Activated naive CD4-positive, alpha-beta T cell (primary cell): ENCODE measurements around the gene ZGPAT.

Experiments used
- DNase-seq, 4 experiments: peaks; one replicate each; lab custom pipeline; 2025; lab: John Stamatoyannopoulos, UW

ZGPAT gene

DNA sequence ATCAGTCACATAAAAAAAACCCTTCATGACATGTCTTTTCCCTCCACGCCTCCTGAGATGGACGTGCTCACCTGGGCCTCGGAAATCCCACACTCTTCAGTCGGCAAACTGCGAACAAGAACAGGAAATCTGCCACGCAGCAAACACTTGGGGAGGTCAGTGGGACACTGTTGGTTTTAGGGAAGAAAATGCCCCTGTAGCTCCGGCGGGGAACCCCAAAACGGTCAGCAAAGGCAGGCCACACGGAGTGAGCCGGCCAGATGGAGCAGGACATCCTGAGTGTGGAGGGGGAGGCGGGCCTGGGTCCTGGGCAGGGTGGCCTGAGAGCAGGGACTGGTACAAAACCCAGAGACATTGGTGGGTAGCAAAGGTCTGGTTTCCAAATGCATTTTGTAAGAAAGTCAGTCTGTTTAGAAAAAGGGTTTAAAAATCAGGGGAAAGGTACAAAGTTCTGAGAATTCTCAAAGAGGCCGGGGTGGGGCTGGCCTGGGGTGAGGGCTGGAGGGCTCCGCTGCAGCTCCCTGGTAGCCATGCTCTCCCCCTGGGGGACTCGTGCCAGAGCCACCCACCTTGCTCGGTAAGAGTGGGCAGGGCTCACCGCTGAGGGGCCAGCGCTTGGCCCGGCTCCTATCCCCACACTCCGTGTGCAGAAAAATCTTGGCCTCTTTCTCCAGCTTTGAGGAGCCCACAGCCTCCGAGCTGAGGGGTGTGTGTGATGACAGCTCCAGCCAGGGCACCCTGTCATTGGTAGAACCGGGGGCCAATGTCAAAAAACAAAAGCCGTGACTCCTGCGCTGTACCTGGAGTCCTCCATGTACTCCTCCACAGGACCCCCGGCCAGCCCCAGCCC lies 37.0 kb downstream of the ZGPAT start:
- DNase-seq: no peak

DNA sequence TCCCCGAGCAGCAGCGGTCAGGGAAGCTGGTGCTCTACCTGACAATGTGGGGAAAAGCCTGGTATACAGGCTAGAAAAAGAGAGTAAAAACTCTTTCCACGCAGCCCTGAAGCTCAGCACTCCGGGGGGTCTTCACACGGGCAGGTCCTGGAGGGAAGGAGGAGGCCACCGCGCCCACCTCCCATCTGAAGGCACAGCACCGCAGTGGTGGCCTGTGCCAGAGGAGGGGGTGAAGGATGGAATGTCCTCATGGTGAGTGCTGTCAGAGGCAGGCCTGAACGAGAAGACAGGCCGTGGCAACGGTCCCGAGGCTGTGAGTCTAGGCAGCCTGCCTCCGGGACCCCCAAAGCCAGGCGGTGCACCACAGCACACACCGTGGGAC lies 37.6 kb downstream of the ZGPAT start:
- no peak for DNase-seq

DNA sequence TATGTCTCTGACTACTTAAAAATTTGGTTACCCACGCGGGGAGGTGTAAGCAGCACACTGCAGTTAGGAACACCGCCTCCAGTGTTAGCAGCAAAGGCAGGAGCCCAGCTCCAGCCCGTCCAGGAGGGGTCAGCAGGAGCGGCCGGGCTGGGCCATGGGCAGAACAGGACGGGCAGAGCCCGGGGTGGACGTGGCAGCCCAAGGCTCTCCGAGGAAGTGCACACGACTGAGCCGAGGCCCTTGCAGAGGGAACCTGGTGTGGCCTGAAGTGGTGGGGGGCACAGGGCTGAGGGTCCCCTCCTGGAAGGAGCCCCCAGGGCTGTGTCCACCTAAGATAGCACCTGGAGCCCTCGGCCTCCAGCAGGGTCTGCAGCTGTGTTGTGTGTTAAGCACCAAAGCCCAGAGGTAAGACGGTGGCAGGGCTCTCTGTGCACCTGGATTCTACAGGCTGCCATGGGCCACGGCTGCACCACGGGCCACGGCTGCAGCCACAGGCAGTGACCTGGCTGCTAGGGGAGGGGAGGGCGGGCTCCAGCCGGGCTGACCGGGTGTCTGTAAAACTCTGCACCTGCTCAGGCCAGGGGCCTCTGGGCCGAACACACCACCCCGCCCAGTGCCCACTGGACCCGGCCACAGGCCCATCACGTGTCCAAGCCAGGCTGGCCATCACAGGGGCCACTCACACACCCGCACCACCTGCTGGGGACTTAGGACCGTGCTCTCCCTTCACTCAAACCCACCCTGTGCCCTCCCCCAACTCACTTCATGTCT lies 38.3 kb downstream of the ZGPAT start:
- no peak for DNase-seq

DNA sequence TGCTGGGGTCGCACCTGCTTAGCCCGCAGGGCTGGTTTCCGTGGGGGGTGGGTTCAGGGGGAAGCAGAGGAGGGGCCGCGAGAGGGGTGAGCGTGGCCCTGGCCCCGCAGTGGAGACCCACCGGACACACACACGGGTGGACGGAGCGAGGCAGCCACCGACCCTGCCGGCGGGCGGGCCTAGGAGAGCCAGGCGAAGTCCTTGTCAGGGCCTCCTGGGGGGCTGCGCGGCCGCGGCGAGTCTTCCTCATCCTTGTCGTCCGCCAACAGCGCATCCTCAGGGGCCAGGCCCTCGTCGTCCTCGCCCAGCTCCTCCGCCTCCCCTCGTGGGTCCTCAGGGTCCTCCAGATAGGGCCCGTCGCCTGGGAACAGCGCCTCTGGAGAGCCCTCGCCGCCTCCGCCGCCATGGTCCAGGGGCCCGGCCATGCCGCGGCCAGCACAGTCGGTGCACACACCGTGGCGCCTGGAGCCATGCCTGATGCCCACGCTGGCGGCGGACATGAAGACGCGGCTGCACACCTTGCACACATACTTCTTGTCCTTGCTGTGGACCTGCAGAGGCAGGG lies 39.0 kb downstream of the ZGPAT start:
- no peak for DNase-seq

DNA sequence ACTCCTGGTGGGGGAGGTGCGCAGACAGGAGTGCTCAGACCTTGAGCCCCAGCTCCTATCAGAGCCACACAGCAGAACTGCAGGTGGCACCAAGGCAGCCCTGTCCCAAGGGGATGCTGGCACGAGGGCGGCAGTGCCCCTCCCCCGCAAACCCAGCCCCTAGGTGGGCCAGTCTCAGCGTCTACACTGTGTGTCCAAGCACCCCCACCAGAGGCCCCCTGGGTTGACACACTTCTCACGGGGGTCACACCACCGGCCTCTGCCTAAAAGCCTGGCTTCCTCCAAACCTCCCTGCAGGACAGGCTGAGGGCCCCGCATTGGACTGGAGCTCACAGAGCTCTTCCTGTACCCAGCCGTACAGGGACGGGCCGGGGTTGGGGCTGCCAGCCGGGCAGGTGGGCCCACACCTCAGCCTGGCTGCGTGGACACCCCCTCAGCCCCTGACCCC lies 39.8 kb downstream of the ZGPAT start:
- DNase-seq: no peak

DNA sequence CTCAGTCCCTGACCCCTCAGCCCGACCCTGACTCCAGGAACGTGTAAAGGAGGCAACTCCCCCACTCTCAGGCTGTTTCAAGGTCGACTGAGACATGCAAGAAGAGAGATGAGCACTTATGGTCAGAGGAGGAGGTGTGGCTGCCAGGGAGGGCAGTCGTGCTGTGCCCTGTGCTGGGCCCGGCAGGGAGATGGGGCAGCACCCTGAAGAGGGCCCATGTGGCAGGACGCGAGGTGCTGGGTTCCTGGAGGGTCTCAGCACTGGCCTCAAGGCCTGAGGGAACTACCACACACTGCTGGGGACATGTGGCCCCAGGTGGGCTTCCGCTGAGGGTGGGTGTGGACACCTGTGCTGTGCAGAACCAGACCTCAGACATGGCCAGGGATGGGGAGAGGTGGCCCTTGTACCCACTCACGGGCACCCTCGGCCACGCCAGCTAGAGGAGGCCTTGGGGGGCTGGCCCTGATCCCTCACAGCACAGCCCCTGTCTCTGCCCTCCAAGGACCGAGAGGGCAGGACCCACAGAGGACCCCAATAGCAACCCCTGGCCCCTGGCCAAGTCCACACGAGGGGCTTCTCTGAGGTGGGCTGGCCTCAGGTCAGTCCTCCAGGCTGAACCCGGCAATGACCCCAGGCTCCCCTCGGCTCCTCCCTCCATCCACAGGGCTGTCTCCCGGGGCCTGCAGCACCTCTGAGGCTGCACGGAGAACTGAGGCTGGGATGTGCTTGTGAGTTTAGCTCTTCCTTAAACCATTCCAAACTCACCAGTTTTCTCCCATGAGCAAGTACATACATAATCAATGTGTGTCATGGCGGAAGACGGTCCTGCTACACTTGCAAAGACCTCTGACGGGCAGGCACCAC lies 40.5 kb downstream of the ZGPAT start:
- no peak for DNase-seq

DNA sequence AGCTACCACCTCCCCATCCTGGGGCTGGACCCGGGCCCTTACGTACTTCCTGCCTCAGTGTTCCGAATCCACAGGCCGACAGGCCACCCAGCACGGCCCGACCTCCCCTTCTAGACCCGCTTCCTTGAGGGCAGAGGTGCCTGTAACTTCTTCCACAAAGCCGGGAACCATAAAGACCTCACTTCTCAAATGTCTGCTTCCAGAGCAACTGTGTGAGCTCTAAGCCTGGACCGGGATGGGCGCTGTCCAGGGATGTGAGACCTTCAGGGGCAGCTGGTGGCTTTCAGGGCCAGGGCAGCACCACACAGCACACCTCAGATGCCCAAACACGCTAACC lies 41.1 kb downstream of the ZGPAT start:
- DNase-seq: no peak

DNA sequence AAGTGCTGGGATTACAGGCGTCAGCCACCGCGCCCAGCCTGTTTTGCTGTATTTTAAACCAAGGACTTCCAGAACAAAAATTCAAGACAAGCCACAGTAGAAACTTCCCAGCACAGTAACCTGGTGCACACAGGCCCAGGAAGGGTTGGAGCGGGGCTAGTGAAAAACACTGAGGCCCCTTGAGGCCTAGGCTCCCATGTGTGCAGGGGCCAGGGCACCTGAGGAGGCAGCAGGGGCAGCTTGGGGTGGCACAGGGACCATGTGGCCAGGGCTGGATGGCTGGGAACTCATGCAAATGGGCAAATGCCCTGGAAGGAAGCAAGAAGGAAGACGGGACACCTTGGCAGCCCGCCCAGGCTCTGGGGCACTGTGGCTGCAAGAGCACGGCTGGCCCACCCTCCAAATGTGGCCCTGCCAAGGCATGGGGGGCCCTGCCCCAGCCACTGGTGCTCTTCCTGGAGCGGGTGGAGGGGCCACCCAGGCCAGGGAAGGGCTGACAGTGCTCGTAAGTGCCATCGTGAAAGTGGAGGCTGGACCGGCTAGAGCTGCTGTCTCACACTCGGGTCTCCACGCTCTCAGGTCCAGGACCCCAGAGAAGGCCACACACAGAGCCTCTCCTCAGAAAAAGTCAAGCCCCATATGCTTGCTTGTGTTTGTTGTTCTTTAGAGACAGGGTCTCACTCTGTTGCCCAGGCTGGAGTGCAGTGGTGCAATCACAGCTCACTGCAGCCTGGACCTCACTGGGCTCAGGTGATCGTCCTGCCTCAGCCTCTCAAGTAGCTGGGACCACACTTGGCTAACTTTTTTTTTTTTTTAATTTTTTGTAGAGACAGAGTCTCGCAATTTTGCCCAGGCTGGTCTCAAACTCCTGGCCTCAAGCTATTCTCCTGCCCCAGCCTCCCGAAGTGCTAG lies 42.0 kb downstream of the ZGPAT start:
- DNase-seq: no peak

DNA sequence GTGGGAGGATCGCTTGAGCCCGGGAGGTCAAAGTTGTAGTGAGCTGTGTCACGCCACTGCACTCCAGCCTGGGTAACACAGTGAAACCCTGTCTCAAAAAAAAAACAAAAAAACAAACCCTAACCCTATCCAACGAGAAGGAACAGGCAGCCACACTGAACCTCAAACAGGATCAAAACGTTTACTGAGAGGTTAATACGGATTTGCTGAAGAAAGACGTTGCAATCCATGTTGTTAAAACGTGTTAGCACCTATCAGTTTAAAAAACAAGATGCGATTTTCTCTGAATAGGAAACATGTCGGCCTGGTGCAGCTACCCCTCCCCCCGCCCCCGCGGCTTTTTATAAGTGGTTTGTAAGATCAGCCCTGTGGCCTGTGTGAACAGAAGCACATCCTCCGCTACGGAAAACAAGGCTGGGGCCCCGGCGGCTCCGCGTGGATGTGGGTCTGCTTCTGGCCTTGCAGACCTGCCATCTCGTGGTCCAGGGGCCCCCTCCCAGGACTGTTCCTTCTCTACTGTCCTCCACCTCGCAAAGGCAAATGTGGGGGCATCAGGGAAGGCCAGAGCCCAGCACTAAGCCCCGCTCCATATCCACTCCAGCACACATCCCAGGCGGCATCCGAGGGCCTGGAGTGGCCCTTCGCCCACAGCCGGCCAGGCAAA lies 43.1 kb downstream of the ZGPAT start:
- DNase-seq: peak in 2 of 4 experiments; percentile 72 to 75

DNA sequence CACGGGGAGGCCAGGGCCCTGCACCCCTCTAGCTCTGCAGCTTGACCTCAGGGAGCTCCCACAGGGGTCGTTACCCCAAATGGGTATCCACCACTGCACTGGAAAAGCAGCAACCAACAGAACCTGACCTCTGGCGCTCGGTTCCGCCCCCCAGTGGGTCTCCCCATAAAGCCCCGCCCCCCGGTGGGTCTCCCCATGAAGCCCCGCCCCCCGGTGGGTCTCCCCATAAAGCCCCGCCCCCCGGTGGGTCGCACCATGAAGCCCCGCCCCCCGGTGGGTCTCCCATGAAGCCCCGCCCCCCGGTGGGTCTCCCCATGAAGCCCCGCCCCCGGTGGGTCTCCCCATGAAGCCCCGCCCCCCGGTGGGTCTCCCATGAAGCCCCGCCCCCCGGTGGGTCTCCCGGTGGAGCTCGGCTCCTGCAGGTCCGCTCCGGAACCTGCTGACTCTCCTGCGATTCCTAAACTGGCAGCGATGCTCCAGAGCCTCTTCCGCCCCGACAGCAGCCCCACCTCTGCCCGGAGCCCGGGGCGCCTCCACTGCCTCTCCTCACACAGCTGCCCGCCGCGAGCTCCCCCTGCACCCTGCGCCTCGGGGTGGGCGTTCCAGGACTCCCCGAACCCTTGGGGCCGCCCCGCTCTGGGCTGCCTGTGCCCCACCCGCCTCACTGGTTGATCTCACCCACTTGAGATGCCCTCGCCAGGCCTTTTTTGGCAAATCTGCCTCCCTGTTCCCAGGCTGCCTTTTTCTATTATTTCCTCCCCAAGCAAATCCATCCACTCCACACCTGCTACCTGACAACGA lies 43.8 kb downstream of the ZGPAT start:
- no peak for DNase-seq

DNA sequence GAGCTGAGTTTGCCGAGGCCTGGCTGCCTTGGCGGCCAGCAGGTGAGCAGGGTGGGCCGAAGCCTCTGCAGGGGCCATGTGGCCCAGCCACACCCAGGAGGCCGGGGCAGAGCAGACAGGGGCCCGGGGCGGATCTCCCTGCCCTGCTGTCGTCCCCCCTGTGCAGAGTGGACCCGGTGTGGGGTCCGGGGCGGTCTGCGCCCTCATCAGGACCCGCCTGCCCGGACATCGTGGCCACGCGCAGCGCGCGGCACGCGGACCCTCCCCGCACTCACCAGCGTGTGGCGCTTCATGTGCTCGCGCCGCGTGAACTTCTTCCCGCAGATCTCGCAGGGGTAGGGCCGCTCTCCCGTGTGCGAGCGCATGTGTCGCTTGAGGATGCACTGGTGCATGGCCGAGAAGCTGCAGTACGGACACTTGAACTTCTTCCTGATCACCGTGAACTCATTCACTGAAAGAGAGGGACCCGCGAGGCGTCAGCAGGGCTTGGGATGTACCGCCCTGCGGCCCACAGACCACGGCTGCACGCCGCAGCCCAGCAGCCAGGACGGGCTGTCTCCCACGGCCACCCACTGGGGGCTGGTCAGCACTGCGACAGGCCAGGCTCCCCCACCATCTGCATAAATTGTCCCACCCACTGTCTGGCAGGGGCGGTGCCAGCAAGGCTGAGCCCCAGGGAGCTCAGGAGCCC lies 44.7 kb downstream of the ZGPAT start:
- no peak for DNase-seq

DNA sequence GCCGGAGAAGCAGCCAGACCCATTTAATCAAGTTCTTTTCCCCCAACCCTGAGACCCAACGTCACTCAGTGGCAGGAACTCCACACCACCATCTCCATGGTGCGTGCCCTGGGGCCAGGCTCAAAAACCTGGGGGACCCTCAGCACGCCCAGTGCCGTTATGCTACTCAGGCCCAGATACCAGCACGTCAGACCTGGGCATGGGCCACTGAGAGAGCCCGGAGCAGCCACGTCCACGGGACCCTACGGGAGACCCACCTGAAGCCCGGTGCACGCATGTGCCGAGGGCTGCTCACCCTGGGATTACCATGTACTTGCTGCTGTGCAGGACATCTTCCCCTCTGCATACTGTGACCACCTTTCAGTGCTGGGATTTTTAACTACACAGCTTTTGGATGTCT lies 45.5 kb downstream of the ZGPAT start:
- DNase-seq: no peak

DNA sequence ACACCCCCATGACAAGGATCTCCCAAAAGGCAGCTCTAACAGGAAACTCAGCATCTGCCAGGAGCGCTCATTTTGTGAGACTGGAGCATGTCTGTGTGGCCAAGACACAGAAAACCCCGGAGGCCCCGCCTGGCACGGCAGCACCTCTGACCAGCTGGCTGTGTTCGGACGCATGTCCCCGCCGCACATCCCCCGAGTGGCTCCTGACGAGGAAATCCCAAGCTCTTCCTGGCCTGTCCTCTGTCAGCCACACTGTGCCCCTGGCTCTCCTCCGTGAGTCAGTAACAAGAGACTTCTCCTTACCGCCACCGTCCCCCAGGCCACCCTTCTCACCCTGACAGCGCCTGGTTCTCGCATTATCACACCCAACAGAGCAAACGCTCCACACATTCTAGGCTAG lies 46.2 kb downstream of the ZGPAT start:
- no peak for DNase-seq

DNA sequence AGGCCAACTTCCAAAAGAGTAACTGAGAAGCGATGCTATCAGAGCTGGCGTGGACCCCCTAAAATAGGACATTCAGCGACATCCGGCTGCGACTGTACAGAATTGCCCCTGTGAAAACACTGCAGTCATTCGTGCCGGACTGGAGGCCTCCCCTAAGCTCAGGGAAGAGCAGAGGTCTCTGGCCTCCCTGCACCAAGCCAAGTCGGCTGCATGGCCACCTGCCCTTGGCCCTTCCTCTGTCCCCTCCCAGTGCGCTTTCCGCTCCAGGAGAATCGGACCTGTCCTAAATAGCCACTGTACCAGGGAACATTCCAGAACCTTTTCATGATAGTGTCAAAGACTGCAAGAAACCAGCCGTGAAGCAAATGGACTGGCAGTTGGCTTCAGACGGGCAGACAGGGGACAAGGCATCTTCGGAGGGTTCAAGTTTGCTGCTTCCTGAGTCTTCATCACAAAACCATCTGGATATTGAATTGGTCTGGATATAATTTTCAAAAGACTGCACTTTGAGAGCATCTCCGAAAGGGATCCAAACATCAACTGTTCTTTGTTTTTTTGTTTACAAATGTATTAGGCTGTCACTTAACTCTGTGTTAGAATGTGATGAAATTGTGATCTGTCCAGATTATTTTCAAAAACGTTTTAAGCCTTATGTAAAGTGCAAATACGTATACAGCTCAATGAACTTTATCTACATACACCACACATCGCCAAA lies 48.3 kb downstream of the ZGPAT start:
- DNase-seq: no peak

DNA sequence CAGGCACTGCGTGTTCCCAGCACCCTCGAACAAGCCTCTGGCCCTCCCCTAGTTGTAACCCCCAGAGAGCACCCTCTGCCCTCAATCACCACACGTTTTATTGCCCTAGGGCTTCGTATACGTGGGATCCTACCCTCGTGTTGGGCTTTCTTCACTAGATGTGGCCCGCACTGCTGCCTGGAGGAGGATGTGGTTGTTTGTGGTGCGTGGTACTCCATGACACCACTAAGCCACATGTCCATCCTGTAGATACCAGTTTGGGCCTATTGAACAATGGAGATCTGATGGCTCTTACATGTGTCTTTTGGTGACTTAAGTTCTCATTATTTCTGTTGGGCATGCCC lies 48.8 kb downstream of the ZGPAT start:
- DNase-seq: no peak

DNA sequence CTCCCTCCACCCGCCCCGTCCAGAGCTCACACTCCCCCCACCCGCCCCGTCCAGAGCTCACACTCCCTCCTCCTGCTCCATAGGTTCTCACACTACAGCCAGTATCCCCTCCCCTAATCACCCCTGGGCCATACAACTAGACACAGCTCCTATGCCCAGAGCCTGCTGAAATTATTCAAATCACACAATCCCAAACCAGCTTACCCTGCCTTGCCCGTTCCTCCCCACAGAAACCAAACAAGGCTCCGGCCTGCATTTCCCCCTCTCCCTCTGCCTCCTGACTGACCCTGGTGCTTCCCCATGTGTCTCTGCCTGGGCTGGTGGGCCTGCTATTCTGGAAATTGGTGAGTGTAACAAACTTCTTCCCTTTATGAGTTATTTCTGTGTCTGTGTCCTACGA lies 50.3 kb downstream of the ZGPAT start:
- no peak for DNase-seq

DNA sequence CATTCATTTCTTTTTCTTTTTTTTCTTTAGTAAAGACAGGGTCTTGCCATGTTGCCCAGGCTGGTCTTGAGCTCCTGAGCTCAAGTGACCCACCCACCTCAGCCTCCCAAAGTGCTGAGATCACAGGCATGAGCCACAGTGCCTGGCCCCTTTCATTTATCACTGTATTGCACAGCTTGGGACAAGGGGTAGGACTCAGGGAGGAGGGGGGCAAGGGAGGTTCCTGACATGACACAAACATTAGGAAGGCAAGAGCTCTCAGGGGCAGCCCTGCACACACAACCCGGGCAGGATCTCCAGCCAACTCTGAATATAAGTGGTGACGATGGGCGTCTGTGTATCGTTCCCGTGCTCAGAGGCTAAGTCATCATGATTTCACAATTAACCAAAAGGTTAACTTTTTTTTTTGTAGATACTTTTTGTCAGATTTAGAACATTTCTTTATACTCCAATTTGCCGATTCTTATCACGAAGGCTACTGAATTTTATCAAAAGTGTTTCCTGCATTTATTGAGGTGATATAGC lies 51.6 kb downstream of the ZGPAT start:
- no peak for DNase-seq
